GM12878 (cell line): ENCODE measurements around the gene SLC23A2. TPM values are rescaled to one million over a fixed set of nuclear protein-coding genes. Genes with fewer than 3 reads are reported as not detected.

Source experiments
- ATAC-seq: fragments of 200-7000 bp; cut with Tn5 transposase; 3 replicates; pipeline ENCODE4 v1.9.1; 2020; ENCODE audit warnings: mild to moderate bottlenecking, moderate library complexity
- BruUV-seq: library from RNA; stranded (reverse); fragments of 400-500 nt; replicated peaks from 2 replicates; lab custom pipeline; 2021; lab: Mats Ljungman, UMichigan
- CTCF ChIA-PET: fragments of 300-600 bp; sonication (Branson Sonifier 250); formaldehyde crosslinking; extraction: SDS; loops from one replicate; lab custom pipeline; 2021; ENCODE audit warnings: inconsistent platforms; lab: Yijun Ruan, JAX
- POLR2A ChIA-PET: fragments of 350-600 bp; formaldehyde crosslinking; extraction: SDS; loops from one replicate; lab custom pipeline; 2021; ENCODE audit warnings: inconsistent platforms; lab: Charles Lee
- RAD21 ChIA-PET: fragments of 300-600 bp; sonication (Branson Sonifier 250); formaldehyde crosslinking; loops from one replicate; lab custom pipeline; 2023; ENCODE audit warnings: antibody characterized with exemption; ENCODE audit not compliant: unreplicated experiment; lab: Charles Lee
- SMC1A ChIA-PET: fragments of 300-600 bp; sonication (Branson Sonifier 250); formaldehyde crosslinking; loops from one replicate; lab custom pipeline; 2023; ENCODE audit not compliant: unreplicated experiment, uncharacterized antibody; lab: Charles Lee
- DNase-seq: peaks from one replicate; pipeline ENCODE4 v3.0.0-alpha.2; 2011; ENCODE audit warnings: low read depth, low spot score
- FAIRE-seq: peaks from 3 replicates; lab custom pipeline; 2011; peaks lifted over from hg19 to GRCh38; lab: Jason Lieb, UNC
- H2AFZ ChIP-seq: 2 replicates; pipeline ENCODE4 v1.6.0; 2011; ENCODE audit warnings: low read depth, low read length, control low read depth; ENCODE audit not compliant: control insufficient read depth
- H3K27ac ChIP-seq: 2 replicates; pipeline ENCODE4 v1.5.1; 2011; ENCODE audit warnings: control low read depth; ENCODE audit not compliant: control insufficient read depth, insufficient read depth
- H3K27me3 ChIP-seq, 2 experiments: replicated peaks in 1 of 2; 2 replicates each; pipeline versions ENCODE4 v1.6.0 to v1.6.1; 2011; ENCODE audit warnings: low read length in 1 of 2; ENCODE audit not compliant: control insufficient read depth in 2 of 2, insufficient read depth in 2 of 2
- H3K36me3 ChIP-seq, 2 experiments: 2 replicates each; pipeline ENCODE4 v1.5.1; 2011; ENCODE audit warnings: low read length in 1 of 2; ENCODE audit not compliant: control insufficient read depth in 2 of 2, insufficient read depth in 2 of 2
- H3K4me1 ChIP-seq: 2 replicates; pipeline ENCODE4 v1.6.1; 2011; ENCODE audit warnings: mild to moderate bottlenecking, low read length, moderate library complexity, mixed read lengths; ENCODE audit not compliant: control insufficient read depth, insufficient read depth
- H3K4me2 ChIP-seq: 2 replicates; pipeline ENCODE4 v1.6.0; 2011; ENCODE audit warnings: control low read depth; ENCODE audit not compliant: control insufficient read depth, insufficient read depth
- H3K4me3 ChIP-seq: fragments of 200-600 bp; sonication (generic); 2 replicates; pipeline ENCODE4 v1.5.1; 2016
- H3K79me2 ChIP-seq: 2 replicates; pipeline ENCODE4 v1.6.0; 2011; ENCODE audit warnings: low read length; ENCODE audit not compliant: control insufficient read depth, insufficient read depth
- H3K9ac ChIP-seq: 2 replicates; pipeline ENCODE4 v1.8.0; 2011; ENCODE audit warnings: low read length, control low read depth, mixed read lengths; ENCODE audit not compliant: control insufficient read depth, insufficient read depth
- H3K9me3 ChIP-seq: replicated peaks from 3 replicates; pipeline ENCODE4 v1.5.1; 2011; ENCODE audit warnings: mild to moderate bottlenecking, low read length; ENCODE audit not compliant: control insufficient read depth, insufficient read depth
- H4K20me1 ChIP-seq: 2 replicates; pipeline ENCODE4 v1.6.0; 2011; ENCODE audit not compliant: control insufficient read depth, insufficient read depth
- CEBPB ChIP-seq, 2 experiments: fragments of 150-350 bp in 1 of 2; IDR thresholded peaks; 2 replicates each; pipeline ENCODE4 v1.6.1; 2012 to 2014; ENCODE audit warnings: low read depth in 2 of 2, low read length in 2 of 2, borderline replicate concordance in 1 of 2, inconsistent platforms in 1 of 2
- EGR1 ChIP-seq, 2 experiments: IDR thresholded peaks; 1 replicate in 1 of 2; 2 replicates in 1 of 2; pipeline ENCODE4 v1.6.1; 2011 to 2012; ENCODE audit warnings: low read depth in 2 of 2, low read length in 2 of 2, borderline replicate concordance in 1 of 2, mild to moderate bottlenecking in 1 of 2, moderate library complexity in 1 of 2
- ELK1 ChIP-seq: IDR thresholded peaks from 2 replicates; pipeline ENCODE4 v1.6.1; 2012; ENCODE audit warnings: low read depth, low read length, improper control_type of control experiment
- ESRRA ChIP-seq: IDR thresholded peaks from 2 replicates; pipeline ENCODE4 v1.6.1; 2012; ENCODE audit warnings: mild to moderate bottlenecking, low read length, improper control_type of control experiment
- HDGF ChIP-seq: fragments of 450-650 bp; IDR thresholded peaks from 2 replicates; pipeline ENCODE4 v1.6.1; 2016; ENCODE audit warnings: antibody characterized with exemption
- NFYA ChIP-seq: IDR thresholded peaks from 2 replicates; pipeline ENCODE4 v1.6.1; 2011; ENCODE audit warnings: low read depth, mild to moderate bottlenecking, low read length, improper control_type of control experiment, borderline replicate concordance
- YBX1 ChIP-seq: fragments of 450-650 bp; IDR thresholded peaks from 2 replicates; pipeline ENCODE4 v1.6.1; 2016; ENCODE audit warnings: antibody characterized with exemption
- WGBS: methylation state at CpG from one replicate; pipeline ENCODE4 v1.1.6; 2016; ENCODE audit warnings: low lambda C conversion rate; ENCODE audit not compliant: insufficient replicate concordance, insufficient coverage; ENCODE audit errors: missing lambda C conversion rate; 5-methylcytosine and 5-hydroxymethylcytosine counted together
- in situ Hi-C: fragments of 300-500 bp; cut with MboI; formaldehyde crosslinking; loops from 9 replicates; pipeline ENCODE4 v1.14.3; 2018; ENCODE audit warnings: mixed read lengths
- intact Hi-C: fragments of 100-400 bp; cut with micrococcal nuclease; formaldehyde crosslinking; loops from one replicate; pipeline ENCODE4 v1.14.2; 2022; ENCODE audit not compliant: unreplicated experiment
- polyA plus RNA-seq, 11 experiments: library from polyadenylated mRNA; depleted of rRNA in 4 of 11; unstranded in 6 of 11; stranded (reverse) in 5 of 11; fragments of >200 nt; fragmentation: Nextera tagmentation in 4 of 11; fragmentation: Illumina TruSeq in 1 of 11; extraction: Ambion mirVana in 4 of 11; extraction: Trizol in 1 of 11; gene quantifications; 1 replicate in 1 of 11; 2 replicates in 10 of 11; pipeline versions ENCODE4 v1.2.1 to v1.2.3, GENCODE V29; 2011 to 2016; ENCODE audit warnings: inconsistent platforms in 2 of 11, missing spikeins in 2 of 11, low read depth in 1 of 11
- total RNA-seq, 4 experiments: library from RNA; depleted of rRNA in 3 of 4; stranded (reverse); fragments of >200 nt in 3 of 4; fragmentation: Illumina TruSeq in 1 of 4; extraction: Trizol in 1 of 4; gene quantifications; 2 replicates each; pipeline versions ENCODE4 v1.2.1 to v1.2.3, GENCODE V29; 2013 to 2021

SLC23A2 gene
- total and polyA plus RNA-seq, 10 of the 15 experiments (the other 5 are each of a cell fraction or from before 2014, with no cell fraction given) = 4.4 to 56.1 (median 35.5) TPM

- no peaks in the 10 kb centered on the region for H3K4me1 ChIP-seq
- no TSS peak for BruUV-seq
- ATAC-seq (no peak), FAIRE-seq (no peak), DNase-seq (no peak)
- H3K27ac ChIP-seq = no peak overlapping the region
- ChIA-PET POLR2A (interaction anchor here (0.7 to 0.8 kb wide), 3 partner anchors 11 to 1734 kb away, joined by 3 to 7 read pairs (median 6); no protein-coding TSS in a partner anchor), CTCF (interaction anchor here (0.6 kb wide), 1 partner anchor 13 kb away, joined by 3 read pairs; no protein-coding TSS in a partner anchor), SMC1A (interaction anchor here (1.0 kb wide), 1 partner anchor 76 kb away, joined by 5 read pairs; no protein-coding TSS in a partner anchor), RAD21 (no interaction called here)
- in situ Hi-C loops = no loop called here
- intact Hi-C loops = no loop called here
- H2AFZ ChIP-seq = no peak overlapping the region
- H3K9ac ChIP-seq = no peak overlapping the region
- TF ChIP-seq ELK1 (no peak), CEBPB (IDR thresholded peaks at IDR 0.05; ENCODE audit: borderline replicate concordance in 1 of 2, low read depth in 2 of 2, low read length in 2 of 2) (no peak), HDGF (no peak), YBX1 (no peak), ESRRA (no peak), NFYA (no peak), EGR1 (IDR thresholded peaks at IDR 0.05; ENCODE audit: borderline replicate concordance in 1 of 2, low read depth in 2 of 2, low read length in 2 of 2) (no peak)
- no peaks in the 10 kb centered on the region for H4K20me1 ChIP-seq
- H3K9me3 ChIP-seq = no peaks in the 10 kb centered on the region
- no peaks in the 10 kb centered on the region for H3K79me2 ChIP-seq
- no peak overlapping the region for H3K4me2 ChIP-seq
- H3K36me3 ChIP-seq = no peaks in the 10 kb centered on the region
- 86% methylated on average over 4 of the region's 4 CpGs for WGBS
- H3K4me3 ChIP-seq = no peak overlapping the region
- H3K27me3 ChIP-seq = no peaks in the 10 kb centered on the region
Observed at GRCh38 chr20:5024982-5025381, 23.7 kb upstream of the SLC23A2 start.
